Neural crest cell (in vitro differentiated cells): Measurements from ENCODE around the gene MRFAP1L1. TPM values are rescaled to one million over a fixed set of nuclear protein-coding genes. Genes with fewer than 3 reads are reported as not detected.

Experiments used
- DNase-seq: peaks from one replicate; pipeline ENCODE4 v3.0.0; 2021; ENCODE audit warnings: low read depth, mixed read lengths, low spot score
- H3K27ac Mint-ChIP-seq: one replicate; pipeline ENCODE4 v1.8.0; 2021; ENCODE audit warnings: mild to moderate bottlenecking, mixed read lengths; ENCODE audit not compliant: unreplicated experiment
- H3K27me3 Mint-ChIP-seq: 2 replicates; pipeline ENCODE4 v1.8.0; 2021; ENCODE audit warnings: low read depth, mild to moderate bottlenecking, mixed read lengths
- H3K36me3 Mint-ChIP-seq: 2 replicates; pipeline ENCODE4 v1.8.0; 2021; ENCODE audit warnings: low read depth, mild to moderate bottlenecking, mixed read lengths
- H3K4me1 Mint-ChIP-seq: 2 replicates; pipeline ENCODE4 v1.8.0; 2021; ENCODE audit warnings: mixed read lengths
- H3K4me3 Mint-ChIP-seq: one replicate; pipeline ENCODE4 v1.8.0; 2021; ENCODE audit warnings: mild to moderate bottlenecking, mixed read lengths
- H3K9me3 Mint-ChIP-seq: 2 replicates; pipeline ENCODE4 v1.8.0; 2021; ENCODE audit warnings: mixed read lengths
- CTCF ChIP-seq: fragments of 200-600 bp; sonication (generic); conservative IDR thresholded peaks from 2 replicates; pipeline ENCODE4 v1.5.0; 2021; ENCODE audit warnings: antibody characterized with exemption, mild to moderate bottlenecking
- total RNA-seq: library from RNA; stranded (reverse); gene quantifications from 2 replicates; pipeline ENCODE4 v1.2.1, GENCODE V29; 2021

MRFAP1L1 gene
- total RNA-seq, 1 donor from 2014 or later: 70.4 TPM

GRCh38 chr4:6687947-6688878 lies 21.5 kb downstream of the MRFAP1L1 start:
- TF ChIP-seq CTCF: no peak
- peaks cover 25% of the 10 kb centered on the region for H3K4me1 Mint-ChIP-seq
- H3K4me3 Mint-ChIP-seq: no peak overlapping the region
- peak overlapping the region; percentile 91 for H3K27ac Mint-ChIP-seq
- H3K36me3 Mint-ChIP-seq: no peaks in the 10 kb centered on the region
- no peaks in the 10 kb centered on the region for H3K9me3 Mint-ChIP-seq
- no peaks in the 10 kb centered on the region for H3K27me3 Mint-ChIP-seq
- DNase-seq: no peak

DNA sequence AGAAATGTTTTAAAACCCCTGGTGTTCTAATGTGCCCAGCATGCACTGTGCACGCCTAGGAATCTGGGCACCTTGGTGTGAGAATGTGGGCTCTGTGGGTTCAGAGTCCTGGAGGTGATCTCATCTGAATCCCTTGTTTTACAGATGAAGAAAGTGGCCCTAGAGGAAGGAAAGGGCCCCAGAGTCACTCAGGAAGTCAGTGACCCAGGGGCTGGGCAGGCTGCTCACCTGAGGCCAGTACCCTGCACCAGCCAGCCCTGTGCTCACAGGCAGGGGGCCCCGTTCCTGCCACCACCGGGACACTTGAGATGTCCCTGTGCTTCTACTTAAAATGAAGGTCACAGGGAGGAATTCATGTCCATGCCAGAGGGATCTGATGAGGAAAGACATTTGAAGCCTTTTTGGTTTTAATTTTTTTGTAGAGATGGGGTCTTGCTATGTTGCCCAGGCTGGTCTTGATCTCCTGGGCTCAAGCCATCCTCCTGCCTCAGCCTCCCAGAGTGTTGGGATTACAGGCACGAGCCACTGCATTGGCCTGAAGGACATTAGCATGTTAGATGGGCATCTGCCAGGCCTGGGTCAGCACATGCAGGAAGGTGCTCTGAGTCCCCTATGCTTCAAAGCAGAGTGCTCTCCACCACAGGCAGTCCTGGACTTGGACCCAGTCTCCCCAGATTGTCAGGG lies 23.4 kb downstream of the MRFAP1L1 start:
- DNase-seq: no peak
- no peaks in the 10 kb centered on the region for H3K9me3 Mint-ChIP-seq
- no peak overlapping the region for H3K4me3 Mint-ChIP-seq
- H3K27ac Mint-ChIP-seq: no peak overlapping the region
- no peaks in the 10 kb centered on the region for H3K27me3 Mint-ChIP-seq
- no peaks in the 10 kb centered on the region for H3K36me3 Mint-ChIP-seq
- TF ChIP-seq CTCF: no peak
- peaks cover 19% of the 10 kb centered on the region for H3K4me1 Mint-ChIP-seq

DNA sequence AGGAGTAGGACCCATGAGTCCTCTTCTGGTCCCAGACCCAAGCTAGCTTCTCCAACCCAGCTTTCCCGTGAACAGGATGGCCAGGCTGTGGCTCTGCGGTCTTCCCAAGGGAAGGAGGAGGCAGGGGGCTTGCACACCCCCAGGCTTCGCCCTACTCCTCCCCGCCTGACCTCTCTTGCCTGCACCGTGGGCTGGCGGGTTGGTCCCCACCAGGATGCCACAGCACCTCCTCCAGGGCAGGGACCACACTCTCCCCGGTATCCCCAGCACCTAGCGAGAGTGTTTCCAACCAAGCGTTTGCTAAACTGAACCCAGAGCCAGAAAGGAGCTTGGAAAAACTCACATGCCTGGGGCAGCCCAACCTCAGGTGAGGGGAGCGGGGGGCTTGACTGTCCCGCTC lies 25.0 kb downstream of the MRFAP1L1 start:
- no peak overlapping the region for H3K4me3 Mint-ChIP-seq
- no peak for DNase-seq
- H3K27me3 Mint-ChIP-seq: no peaks in the 10 kb centered on the region
- peaks cover 15% of the 10 kb centered on the region for H3K4me1 Mint-ChIP-seq
- no peak for TF ChIP-seq CTCF
- no peaks in the 10 kb centered on the region for H3K9me3 Mint-ChIP-seq
- H3K27ac Mint-ChIP-seq: no peak overlapping the region
- H3K36me3 Mint-ChIP-seq: peaks cover 5% of the 10 kb centered on the region

GRCh38 chr4:6682862-6683590 lies 26.6 kb downstream of the MRFAP1L1 start:
- no peak for DNase-seq
- no peak overlapping the region for H3K27ac Mint-ChIP-seq
- peaks cover 11% of the 10 kb centered on the region for H3K36me3 Mint-ChIP-seq
- no peak for TF ChIP-seq CTCF
- no peaks in the 10 kb centered on the region for H3K9me3 Mint-ChIP-seq
- H3K4me3 Mint-ChIP-seq: no peak overlapping the region
- H3K27me3 Mint-ChIP-seq: no peaks in the 10 kb centered on the region
- no peaks in the 10 kb centered on the region for H3K4me1 Mint-ChIP-seq

- DNase-seq: no peak
- Mint-ChIP-seq H3K9me3 (no peaks in the 10 kb centered on the region), H3K4me1 (peaks cover 15% of the 10 kb centered on the region), H3K27me3 (no peaks in the 10 kb centered on the region), H3K27ac (no peak overlapping the region), H3K36me3 (peaks cover 21% of the 10 kb centered on the region), H3K4me3 (peak overlapping the region; percentile 3)
- TF ChIP-seq CTCF: no peak
Measured at GRCh38 chr4:6681191-6681590, 28.5 kb downstream of the MRFAP1L1 start.
